Measurements from ENCODE around the gene MRPL40.
A peak's percentile ranks its signal among the peaks of the same experiment; 100 is the strongest.

MRPL40 gene

DNA sequence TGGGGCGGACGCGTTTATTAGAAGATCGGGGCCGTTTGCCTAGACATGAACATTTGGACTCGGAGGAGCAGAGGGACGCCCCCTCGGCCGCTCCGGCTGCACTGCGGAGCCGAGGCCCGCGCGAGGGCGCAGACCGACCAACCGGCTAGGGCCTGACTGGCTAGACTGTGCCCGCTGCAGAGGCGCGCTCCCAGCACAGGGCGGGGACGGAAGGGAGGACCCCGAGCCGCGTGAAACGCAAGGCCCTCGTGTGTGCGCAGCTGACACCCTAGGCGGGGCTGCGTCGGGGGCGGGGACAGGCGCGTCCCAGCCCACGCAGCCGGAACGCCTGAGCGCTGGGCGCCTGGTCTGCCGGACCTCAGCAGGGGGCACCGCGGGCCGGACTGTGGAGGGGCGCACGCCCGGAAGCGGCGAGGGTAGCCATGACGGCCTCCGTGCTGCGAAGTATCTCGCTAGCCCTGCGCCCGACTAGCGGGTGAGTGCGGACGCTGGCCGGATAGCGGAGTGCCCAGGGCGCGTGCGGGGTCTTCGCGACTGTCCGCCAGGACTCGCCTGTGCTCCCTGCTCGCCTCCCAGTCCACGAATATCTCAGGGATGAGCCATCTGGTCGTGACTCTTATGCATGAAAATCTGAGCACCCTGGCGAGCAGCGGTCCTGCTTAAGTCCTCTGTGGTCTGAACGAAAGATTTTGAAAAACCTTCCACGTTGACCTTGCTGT lies at the start of gene MRPL40:
Gene MRPL40, plus strand, starts transcription at position 413 of the 719 bp plus-strand sequence. Its CDS starts 10 bp downstream, at position 423.
- peak; percentile 89 to 91 for DNase-seq

DNA sequence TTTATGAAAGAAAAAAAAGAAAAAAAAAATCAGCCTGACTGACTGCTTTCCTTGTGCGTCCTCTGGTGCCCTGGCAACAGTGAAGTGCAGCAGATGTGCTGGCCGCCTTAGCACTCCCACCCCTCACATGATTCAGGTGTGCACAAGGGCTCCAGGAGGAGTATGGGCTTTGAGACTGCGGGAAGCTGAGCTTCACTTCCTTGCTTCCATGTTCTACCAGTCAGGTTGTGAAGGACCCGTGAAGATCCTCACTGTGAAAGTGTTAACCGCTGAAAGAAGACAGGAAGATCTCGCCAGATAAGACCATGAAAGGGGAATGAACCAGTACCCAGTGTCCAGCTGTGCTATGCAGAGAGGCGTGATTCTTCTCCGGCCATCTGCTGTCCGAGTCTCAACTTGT lies 49.1 kb upstream of the MRPL40 start:
- DNase-seq, result no peak

DNA sequence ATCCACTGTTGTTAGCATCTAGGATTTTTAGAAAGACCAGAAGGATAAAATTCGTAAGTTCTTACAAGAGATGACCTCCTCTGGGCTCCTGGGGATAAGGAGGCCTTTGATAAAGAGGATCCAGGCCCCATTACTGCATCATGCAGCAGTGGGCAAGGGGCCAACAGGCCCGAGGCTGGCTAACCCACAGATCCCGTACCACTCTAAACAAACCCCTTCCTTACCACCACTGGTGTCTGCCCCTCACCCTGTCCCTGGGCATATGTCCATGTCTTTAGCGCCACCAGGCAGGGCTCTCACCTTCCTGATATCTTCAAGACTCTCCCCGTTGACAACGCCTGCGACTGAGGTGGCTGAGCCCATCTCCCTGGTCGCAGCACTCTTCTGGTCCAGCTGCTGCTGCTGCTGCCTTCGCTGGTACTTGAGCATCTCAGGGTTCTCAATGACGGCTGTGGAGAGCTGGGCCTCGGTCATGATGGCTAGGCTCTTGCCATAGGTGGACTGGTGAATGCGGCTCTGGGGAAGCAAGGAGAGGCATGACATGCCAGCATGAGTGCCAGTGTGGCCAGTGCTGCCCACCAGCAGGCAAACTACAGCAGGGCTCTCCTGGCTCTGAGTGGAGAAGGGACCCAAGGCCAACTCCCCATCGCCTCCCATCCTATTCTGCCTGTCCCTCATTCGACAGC lies 47.0 kb upstream of the MRPL40 start:
- DNase-seq, result no peak

DNA sequence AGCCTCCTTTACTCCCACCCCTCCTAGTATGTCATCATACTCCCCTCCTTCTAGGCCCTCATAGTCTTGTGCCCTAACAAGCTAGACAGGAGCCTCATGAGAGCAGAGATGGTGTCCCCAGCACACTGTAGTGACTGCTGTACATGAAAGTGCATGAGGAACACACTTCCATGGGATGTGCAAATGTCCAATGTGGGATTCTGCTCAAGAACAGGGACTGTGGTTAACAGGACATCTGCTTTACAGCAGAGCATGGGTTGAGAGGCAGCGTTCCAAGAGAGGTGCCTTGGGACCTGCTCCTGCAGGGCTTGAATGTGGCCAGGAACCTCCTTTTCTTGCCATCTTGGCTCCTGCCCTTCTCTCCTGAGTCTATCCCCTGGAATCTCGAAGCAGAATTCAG lies 46.1 kb upstream of the MRPL40 start:
- DNase-seq, result no peak

DNA sequence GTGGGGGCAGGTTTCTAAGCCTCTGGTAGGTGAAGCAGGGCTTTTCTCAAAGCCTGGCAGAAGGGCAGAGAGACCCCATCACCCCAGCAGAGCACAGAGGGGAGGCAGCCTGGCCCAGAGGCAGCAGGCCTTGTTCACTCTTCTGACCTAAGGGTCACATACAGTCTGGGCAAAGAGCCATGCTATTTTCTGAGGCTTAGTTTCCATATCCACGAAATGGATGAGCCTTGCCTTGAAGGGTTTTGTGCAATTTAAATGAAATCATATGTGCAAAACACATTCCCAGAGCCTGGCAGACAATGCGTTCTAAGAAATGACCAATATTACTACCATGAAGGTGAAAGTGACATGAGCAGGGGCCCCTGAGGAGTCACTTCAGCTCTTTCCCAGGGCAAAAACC lies 45.3 kb upstream of the MRPL40 start:
- DNase-seq, result no peak

DNA sequence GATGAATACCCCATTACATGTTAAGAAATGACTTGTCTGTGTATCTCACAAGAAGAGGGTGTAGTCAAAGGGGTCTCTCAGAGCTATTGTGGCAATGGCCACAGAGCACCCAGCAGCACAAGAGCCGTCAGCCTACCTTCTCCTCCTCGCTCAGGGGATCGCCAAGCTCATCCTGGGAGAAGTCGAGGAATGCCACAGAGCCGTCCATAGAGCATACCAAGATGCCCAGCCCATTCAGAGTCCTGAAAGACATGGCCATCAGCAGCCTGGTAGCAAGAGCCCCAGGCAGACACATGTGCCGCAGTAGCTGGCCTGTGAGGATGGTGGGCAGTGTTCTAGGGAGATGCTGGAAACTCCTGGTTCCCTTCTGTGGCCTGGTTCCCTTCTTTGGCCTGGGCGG lies 44.8 kb upstream of the MRPL40 start:
- no peak for DNase-seq

DNA sequence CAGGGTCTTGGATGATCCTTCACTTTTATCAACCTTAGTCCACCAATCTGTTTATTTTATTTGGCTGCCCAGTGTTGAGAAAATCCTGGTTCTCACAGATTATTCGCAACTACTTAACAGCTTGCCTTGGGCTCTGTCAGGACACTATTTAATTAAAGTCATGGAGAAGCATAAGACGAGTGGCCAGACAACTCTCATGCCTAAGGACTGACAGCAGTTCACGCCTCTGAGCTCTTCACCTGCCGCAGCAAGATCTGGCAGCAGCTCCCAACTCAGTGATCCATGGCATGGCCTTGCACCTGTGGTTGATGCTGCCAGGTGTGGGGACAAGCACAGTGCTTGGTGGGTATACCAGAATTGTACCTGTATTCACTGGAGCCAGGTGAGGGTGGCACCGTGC lies 38.6 kb upstream of the MRPL40 start:
- DNase-seq, result no peak

DNA sequence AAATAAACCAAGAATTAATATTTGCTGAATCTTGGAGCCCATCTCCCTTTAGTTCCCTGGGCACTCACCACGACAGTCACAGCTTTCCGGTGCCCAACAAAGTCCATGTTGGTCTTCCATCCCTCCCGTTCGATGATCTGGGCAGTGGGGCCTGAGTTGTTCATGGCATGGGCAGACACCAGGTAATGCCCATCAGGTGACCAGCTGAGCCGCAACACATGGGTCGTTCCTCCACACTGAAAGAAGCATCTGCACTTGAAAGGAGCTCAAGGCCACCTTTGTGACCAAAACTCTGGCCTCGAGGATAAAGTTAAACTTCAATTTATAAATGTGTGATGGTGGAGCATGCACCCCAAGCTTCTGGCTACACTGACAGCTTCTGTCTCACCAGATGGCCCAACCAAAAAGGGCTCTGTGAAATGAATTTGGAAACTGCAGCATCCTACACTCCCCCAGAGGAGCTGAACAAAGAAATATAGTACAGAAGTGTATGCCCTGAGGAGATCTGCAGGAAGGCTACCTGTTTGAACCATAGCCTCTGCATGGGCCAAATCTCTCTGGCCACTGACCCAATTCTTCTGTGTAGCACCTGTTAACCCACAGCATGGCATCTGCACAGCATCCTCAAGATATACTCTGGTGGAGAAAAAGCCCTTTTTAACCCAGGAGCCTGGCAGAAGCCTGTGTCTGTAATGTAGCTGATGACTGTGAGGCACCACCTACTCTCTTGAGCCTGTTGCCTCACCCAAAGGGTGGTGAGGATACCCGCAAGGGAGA lies 37.9 kb upstream of the MRPL40 start:
- no peak for DNase-seq

DNA sequence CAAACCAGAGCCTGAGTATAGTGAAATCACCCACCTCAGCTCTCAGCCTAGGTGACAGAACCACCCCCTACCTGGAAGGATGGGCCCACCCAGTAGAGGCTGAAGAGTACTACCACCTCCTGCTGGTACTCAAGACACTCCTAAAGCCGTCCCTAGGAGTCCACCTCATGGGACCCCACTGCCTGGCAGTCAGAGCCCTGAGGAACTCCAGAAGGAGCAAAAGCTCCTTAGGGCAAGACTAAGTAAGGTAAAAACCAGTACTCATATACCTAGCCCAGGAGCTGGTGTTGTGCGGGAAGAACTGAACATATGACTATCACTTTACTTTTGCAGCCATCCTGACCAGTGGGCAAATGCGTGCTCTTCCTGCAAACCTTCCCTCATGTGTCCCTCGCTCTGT lies 37.1 kb upstream of the MRPL40 start:
- DNase-seq, result no peak

DNA sequence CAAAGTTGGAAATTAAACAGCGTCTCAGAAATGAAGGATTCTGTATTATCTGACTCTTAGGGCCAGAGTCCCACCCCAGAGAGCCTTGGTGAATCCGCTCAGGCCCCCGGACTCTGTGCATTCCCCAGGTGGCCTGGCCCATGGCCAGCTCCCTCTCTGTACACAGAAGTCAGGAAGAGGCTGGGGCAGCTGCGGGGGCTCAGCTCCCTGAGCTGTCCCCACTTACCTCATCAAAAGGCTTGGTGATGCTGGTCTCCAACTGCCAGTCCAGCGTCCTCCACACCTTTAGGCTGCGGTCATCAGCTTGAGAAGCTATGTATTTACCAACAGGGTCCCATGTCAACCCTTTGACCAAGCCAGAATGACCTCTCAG lies 35.8 kb upstream of the MRPL40 start:
- no peak for DNase-seq

DNA sequence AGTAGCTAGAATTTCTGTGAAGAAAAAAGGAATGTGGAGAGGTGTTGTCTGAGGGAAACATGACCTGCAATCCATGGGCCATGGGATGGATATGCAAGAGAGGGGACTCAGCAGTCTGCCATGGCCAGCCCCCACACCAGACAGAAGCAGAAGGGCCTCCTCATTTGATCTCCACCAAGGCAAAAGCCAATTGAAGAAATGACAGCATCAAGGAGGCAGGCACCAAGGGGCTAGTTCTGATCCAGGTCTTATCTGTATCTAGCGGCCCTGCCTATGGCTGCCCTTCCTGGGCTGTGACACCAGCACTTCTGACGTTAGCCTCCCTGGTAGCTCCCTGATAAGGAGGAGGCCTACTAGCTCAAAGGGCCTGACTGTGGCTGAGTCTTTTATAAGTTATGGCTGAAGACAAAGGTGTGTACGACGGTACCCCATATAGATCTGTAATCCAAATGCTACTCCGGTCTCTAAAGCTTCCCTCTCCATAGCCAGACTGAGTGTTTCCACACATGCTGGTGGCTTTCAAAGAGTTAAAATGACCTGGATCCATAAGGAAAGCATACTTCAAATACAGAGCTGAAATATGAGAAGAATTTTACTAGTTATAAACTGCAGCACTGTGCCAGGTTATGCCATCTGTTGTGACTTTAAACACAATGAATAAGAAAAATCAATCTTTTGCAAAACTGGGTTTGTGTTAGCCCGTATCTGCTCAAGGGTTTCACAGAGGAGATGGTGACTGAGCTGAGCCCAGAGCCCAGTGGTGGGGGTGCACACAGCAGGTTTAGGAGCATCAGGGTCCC lies 35.2 kb upstream of the MRPL40 start:
- DNase-seq, result no peak

DNA sequence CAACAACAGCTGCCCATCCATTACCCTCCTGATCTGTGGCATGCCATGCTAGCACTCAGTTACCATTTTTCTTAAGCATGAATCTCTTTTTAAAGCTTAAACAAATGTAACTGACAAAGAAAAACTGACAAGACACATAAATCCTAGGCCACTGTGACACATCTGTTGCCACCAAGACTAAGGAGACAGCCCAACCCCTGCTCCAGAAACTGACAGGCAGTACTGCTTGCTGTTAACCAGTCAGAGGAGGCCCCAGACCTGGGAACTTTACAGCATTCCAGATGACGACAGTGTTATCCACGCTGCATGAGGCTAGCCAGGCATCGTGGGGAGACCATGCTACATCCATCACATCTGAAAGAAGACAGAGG lies 34.6 kb upstream of the MRPL40 start:
- DNase-seq, result no peak

DNA sequence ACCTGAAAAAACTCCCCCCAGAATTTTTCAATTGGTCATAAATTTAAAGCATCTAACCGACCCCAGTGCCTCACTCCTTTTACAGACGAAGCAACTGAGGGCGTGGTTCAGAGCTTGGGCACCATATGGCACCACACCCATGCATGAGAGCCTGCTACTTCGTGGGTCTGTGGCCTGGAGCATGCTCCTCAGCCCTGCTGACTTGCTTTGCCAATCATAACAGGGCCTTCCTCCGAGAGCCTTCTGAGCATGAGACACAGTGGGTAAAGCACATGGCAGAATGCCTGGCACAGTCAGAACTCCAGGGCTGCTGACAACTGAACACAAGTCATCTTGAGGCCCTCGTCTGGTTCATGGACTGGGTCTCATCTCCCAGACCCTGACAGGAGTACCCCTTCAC lies 34.1 kb upstream of the MRPL40 start:
- DNase-seq, result no peak

DNA sequence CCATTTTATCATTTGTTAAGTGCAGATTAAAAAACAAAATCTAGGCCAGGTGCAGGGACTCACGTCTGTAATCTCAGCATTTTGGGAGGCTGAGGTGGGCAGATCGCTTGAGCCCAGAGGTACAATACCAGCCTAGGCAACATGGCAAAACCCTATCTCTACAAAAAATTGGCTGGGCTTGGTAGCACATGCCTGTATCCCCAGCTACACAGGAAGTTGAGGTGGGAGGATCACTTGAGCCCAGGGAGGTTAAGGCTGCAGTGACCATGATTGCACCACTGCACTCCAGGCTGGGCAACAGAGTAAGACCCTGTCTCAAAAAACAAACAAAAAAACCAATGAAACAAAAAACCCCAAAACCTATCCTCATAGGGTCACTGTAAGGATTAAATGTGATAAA lies 33.7 kb upstream of the MRPL40 start:
- no peak for DNase-seq

DNA sequence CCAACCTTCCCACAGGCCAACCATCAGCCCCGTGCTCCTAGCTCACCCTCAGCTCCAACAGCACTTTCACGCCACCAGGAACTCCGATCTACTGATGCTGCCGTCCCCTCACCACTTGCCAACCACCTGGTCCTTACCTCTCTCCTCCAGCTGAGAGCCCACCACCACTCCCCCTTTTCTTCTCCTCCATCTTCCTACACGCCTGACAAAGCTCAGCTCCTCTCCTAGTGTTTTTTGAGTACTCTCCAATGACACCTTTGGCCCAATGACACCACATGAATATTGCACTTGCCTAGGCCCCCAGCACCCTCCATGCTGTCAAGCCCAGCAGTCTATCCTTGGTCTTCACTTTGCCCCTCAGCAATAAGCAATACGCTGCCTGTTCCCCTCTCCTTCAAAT lies 31.5 kb upstream of the MRPL40 start:
- no peak for DNase-seq

DNA sequence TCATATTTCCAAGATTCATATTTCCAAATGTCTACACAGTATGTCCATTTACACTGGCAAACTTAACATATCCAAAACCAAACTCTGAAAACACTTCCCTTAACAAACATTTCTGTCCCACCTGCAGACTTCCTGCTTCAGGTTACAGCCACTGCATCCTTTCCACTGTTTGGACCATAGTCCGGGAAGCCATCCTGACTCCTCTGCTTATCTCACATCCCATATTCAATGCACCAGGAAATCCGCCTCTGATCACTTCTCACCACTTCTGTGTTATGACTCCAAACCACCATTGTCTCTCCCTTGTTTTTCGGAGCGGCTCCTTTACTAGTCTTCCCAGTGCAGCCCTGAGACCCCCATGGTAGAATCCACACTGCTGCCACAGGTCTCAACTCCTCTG lies 30.9 kb upstream of the MRPL40 start:
- DNase-seq, result no peak

DNA sequence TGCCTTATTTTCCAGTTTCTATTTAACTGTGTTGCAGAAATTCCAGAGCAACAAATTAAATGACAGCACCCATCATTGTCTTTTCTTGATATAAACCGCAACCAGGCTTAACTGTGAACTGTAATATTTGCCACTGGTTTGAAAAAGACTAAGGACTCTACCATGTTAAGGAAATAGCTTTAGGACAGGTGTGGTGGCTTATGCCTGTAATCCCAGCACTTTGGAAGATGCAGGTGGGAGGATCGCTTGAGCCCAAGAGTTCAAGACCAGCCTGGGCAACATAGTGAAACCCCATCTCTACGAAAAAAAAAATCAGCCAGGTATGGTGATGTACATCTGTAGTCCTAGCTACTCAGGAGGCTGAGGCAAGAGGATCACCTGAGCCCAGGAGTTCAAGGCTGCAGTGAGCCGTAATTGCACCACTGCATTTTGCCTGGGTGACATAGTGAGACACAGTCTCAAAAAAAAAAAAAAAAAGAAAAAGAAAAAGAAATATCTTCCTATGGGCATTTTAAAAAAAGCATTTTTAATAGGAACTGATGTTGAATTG lies 29.6 kb upstream of the MRPL40 start:
- DNase-seq, result no peak

DNA sequence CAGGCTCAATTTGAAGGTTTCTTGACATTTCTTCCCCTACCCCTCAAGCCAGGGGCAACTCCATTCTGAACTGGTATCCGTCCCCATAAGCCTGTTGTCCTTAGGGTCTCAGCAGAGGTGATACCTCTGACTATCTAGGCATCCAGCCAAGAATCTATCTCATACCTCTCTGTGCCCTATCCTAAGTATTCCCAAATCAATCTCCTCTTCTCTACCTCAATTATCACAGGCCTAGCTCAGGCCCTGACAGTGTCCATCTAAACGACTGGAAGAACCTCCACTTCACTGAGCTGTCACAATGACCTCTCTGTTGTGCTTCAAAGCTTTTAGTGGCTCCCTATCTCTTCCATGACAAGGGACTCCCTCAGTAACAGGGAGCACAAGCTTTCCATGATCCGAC lies 27.7 kb upstream of the MRPL40 start:
- no peak for DNase-seq

DNA sequence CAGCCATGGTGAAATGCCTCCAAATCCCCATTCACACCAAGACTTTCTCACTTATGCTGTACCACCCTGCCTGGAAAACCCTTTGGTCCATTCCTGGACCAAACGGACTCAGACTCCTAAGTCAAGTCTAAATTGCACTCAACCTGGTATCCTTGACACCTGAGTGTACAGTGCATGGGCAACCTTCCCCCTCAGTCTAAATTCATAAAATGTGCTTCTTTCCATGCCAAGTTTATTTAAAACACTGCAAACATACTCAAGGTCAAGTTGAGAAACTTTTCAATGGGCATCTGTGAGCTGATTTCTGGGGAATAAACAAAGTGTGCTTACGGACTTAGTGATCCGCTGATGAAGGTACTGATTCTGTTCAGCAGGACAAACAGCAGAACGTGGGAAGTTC lies 27.2 kb upstream of the MRPL40 start:
- no peak for DNase-seq

DNA sequence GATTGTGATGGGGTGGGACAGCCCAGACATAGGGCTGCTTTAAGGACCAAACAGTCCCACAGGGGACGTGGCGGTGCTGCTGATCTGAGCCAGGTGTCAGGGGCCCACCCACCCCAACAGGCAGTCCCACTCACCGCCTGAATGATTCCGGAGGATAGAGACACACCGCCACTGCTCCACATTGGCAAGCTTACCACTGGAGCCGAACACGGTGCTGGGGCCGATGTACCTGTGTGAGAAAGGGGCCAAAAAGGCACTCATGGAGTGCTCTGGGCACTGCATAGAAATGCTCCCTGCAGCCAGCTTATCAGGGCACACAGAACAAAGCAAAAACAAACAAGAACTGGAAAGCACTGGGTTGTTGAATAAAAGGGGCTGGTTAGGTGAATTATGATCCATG lies 26.7 kb upstream of the MRPL40 start:
- DNase-seq, result no peak

DNA sequence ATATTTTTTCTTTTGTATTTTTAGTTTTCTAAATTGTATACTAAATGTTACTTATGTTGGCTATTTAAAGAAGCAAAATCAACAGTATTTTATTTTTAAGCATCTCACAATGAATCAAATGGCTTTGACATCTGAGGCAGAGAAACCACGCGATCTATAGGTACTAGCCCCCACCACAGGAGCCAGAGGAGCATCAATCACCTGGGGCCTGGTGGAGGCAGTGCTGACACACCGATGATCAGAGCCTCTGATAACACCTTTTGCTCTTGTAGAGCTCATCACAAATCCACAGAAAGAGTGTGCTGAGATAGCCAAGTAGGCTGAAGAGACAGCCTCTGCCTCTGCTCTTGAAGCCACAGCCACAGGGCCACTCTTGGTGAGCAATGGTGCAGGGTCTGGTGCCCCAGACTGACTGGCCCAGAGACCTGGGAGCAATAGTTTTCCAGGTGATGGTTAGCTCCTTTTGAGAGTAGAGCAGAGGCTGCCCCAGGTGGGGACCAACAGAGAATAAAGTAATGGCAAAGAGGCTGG lies 26.0 kb upstream of the MRPL40 start:
- no peak for DNase-seq

DNA sequence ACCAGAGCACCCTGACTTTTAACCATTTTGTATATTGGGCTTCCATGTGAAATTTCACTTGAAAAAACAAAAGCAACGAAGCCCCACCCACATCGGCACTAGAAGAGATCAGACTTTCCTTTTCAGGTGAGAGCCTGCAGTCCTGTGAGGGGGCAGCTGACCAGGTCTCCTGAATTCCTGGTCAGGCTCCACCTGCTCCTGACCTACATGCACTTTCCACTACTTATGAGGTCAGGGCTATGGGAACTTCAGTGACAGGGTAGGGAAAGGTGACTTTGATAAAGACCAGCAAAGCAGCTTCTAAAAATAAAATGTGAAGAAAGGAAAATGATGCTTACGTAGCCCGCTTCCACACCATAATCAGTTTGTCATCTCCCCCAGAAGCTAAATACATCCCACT lies 25.5 kb upstream of the MRPL40 start:
- no peak for DNase-seq
